Bronchial epithelial cell (primary cell): ENCODE results near the gene NRIP1. TPM values are rescaled to one million over a fixed set of nuclear protein-coding genes. Genes with fewer than 3 reads are reported as not detected.
A peak's percentile ranks its signal among the peaks of the same experiment; 100 is the strongest.

ENCODE experiments used
- DNase-seq: peaks from one replicate; pipeline ENCODE4 v3.0.0-alpha.2; 2010; ENCODE audit warnings: low read depth
- FAIRE-seq: peaks from 2 replicates; lab custom pipeline; 2011; peaks lifted over from hg19 to GRCh38; lab: Jason Lieb, UNC
- H3K27me3 ChIP-seq: 2 replicates; pipeline ENCODE4 v1.5.1; 2011; ENCODE audit warnings: low read length; ENCODE audit not compliant: control insufficient read depth, insufficient read depth
- H3K36me3 ChIP-seq: 2 replicates; pipeline ENCODE4 v1.5.1; 2011; ENCODE audit warnings: low read length; ENCODE audit not compliant: control insufficient read depth, insufficient read depth
- H3K4me3 ChIP-seq: 2 replicates; pipeline ENCODE4 v1.5.1; 2011; ENCODE audit warnings: mild to moderate bottlenecking, low read depth, low read length, control low read depth
- total RNA-seq: library from RNA; depleted of rRNA; stranded (reverse); fragments of >200 nt; gene quantifications from 2 replicates; pipeline ENCODE4 v1.2.1, GENCODE V29; 2014
- TF ChIP-seq, protein P1 (sequence below): IDR thresholded peaks from 2 replicates; pipeline ENCODE4 v1.5.1; 2011; ENCODE audit warnings: mild to moderate bottlenecking, moderate library complexity, low read length, control low read depth, inconsistent platforms; ENCODE audit not compliant: insufficient read depth, severe bottlenecking

Gene NRIP1
- total RNA-seq, 1 donor from 2014 or later = 64.0 TPM

DNA sequence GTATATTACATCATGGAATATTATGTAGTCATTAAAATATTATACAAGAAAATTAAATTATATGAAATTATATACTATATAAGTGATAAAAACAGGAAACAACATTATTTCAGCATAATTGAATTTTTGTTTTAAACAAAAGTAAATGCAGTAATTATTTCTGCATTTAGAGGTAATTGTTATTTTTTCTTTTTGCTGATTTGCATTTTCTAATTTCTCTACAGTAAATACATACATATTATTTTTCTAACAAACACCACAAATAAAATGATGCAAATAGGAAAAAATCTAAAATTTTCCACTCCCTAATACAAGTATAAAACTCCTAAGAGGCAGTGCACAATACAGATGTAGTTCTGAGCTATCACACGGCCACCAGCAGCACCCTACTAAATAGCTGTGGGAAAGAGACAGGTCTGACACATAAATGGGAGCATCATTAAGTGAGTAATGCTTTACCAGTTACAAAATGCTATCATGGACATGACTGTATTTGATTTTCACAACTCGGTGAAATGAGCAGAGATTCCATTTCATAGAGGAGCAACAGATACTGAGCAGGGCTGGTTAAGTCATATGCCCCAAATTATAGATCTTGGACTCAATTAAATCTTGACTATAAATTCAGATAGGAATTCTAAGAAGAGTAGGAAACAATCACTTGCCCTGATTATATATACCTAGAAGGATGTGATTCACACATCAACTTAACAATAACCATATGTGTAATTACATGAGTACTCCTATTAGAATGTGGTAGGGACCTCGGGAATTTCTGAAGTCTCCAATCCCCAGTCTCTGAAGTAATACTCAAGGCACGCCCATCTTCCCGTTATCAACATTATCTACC, 49.0 kb downstream of the NRIP1 start:
- H3K4me3 ChIP-seq = no peak overlapping the region
- no peaks in the 10 kb centered on the region for H3K36me3 ChIP-seq
- DNase-seq (peak; percentile 88), FAIRE-seq (no peak)
- TF ChIP-seq, protein P1, sequence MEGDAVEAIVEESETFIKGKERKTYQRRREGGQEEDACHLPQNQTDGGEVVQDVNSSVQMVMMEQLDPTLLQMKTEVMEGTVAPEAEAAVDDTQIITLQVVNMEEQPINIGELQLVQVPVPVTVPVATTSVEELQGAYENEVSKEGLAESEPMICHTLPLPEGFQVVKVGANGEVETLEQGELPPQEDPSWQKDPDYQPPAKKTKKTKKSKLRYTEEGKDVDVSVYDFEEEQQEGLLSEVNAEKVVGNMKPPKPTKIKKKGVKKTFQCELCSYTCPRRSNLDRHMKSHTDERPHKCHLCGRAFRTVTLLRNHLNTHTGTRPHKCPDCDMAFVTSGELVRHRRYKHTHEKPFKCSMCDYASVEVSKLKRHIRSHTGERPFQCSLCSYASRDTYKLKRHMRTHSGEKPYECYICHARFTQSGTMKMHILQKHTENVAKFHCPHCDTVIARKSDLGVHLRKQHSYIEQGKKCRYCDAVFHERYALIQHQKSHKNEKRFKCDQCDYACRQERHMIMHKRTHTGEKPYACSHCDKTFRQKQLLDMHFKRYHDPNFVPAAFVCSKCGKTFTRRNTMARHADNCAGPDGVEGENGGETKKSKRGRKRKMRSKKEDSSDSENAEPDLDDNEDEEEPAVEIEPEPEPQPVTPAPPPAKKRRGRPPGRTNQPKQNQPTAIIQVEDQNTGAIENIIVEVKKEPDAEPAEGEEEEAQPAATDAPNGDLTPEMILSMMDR = no peak
- H3K27me3 ChIP-seq = no peaks in the 10 kb centered on the region

DNA sequence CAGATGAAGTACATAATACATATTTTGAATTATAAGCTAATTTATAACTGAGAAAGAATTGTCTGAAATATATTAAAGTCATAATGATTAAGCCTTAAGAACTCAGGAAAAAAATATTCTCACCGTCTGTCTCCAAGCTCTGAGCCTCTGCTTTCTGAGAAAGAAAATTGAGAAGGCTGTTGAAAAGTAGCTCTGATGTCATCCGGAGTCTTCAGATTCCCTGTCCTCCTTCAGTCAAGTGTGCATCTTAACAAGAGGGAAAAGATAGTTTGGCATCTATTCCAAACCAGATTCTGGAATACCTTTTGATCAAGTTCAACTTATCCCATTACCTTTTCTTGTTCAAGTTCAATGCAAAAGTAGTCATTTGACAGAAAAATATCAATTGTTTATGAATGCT, 50.6 kb downstream of the NRIP1 start:
- FAIRE-seq (no peak), DNase-seq (no peak)
- Histone ChIP-seq H3K4me3 (no peak overlapping the region), H3K36me3 (no peaks in the 10 kb centered on the region), H3K27me3 (no peaks in the 10 kb centered on the region)
- TF ChIP-seq, protein P1 = no peak

DNA sequence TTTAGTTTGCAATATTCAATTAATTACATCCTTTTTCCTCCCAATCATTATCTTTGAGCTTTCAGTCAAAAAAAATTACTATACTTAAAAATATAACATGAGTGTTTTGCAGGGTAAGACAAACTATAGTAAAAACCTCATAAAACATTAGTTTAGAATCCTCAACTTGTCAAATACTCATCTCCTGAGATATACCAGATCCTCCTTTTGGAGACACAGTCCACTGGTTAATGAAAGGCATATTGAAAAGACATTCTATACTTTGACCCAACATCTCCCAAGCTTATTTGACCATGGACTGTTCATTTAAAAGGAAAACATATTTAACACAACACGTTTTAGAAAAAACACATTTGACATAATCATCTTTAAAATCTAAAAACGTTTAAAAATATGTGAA, 52.8 kb downstream of the NRIP1 start:
- H3K4me3 ChIP-seq = no peak overlapping the region
- TF ChIP-seq, protein P1 = no peak
- no peaks in the 10 kb centered on the region for H3K36me3 ChIP-seq
- no peak for DNase-seq
- FAIRE-seq = no peak
- no peaks in the 10 kb centered on the region for H3K27me3 ChIP-seq

- no peak for FAIRE-seq
- no peaks in the 10 kb centered on the region for H3K36me3 ChIP-seq
Measured at GRCh38 chr21:15010645-15011044, 54.2 kb downstream of the NRIP1 start.

DNA sequence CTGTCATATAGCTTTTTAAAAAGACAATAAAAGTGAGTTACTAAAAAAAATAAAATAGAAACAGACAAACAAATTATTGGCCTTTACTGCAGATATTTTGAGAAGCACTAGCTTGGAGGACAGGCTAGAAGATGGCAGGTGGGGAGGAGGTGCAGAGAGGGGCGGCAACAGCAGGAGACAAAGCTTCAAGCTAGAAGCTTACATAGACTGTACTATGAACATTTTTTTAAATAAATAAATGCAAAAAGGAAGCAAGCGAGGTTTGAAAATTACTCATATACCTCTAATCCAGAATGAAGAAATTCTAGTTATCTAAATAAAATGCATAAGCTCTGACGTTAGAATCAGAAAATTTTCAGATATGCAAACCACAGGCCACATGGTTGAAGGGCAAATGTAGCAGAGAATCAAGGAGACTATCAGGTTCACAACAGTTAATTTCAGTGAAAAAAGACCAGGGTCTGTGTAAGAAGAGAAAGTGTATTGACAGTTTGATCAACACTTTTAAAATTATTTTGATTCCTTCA, 54.9 kb downstream of the NRIP1 start:
- peaks cover 1% of the 10 kb centered on the region for H3K36me3 ChIP-seq
- TF ChIP-seq, protein P1 = no peak
- no peak overlapping the region for H3K4me3 ChIP-seq
- no peaks in the 10 kb centered on the region for H3K27me3 ChIP-seq
- DNase-seq = no peak
- no peak for FAIRE-seq

More at GRCh38 chr21:15010645-15011044, 54.2 kb downstream of the NRIP1 start:
- DNase-seq = no peak
- TF ChIP-seq, protein P1 = no peak
- Histone ChIP-seq H3K4me3 (no peak overlapping the region), H3K27me3 (no peaks in the 10 kb centered on the region)
